Type B pancreatic cell (in vitro differentiated cells): ENCODE data around the gene KLK8. TPM values are rescaled to one million over a fixed set of nuclear protein-coding genes. Genes with fewer than 3 reads are reported as not detected.

Experiments
- DNase-seq: peaks from one replicate; pipeline ENCODE4 v3.0.0; 2021; ENCODE audit warnings: mixed read lengths; ENCODE audit not compliant: unreplicated experiment; ENCODE audit errors: extremely low spot score
- H3K27ac Mint-ChIP-seq: 2 replicates; pipeline ENCODE4 v1.8.0; 2021; ENCODE audit warnings: mild to moderate bottlenecking, mixed read lengths
- H3K27me3 Mint-ChIP-seq: 2 replicates; pipeline ENCODE4 v1.8.0; 2021; ENCODE audit warnings: mixed read lengths
- H3K36me3 Mint-ChIP-seq: 2 replicates; pipeline ENCODE4 v1.8.0; 2021; ENCODE audit warnings: mixed read lengths
- H3K4me1 Mint-ChIP-seq: one replicate; pipeline ENCODE4 v1.8.0; 2021; ENCODE audit warnings: mixed read lengths; ENCODE audit not compliant: unreplicated experiment
- H3K4me3 Mint-ChIP-seq: 2 replicates; pipeline ENCODE4 v1.8.0; 2021; ENCODE audit warnings: mild to moderate bottlenecking, mixed read lengths
- H3K9me3 Mint-ChIP-seq: 2 replicates; pipeline ENCODE4 v1.8.0; 2021; ENCODE audit warnings: mixed read lengths
- total RNA-seq: library from RNA; stranded (reverse); gene quantifications from 2 replicates; pipeline ENCODE4 v1.2.1, GENCODE V29; 2021; ENCODE audit warnings: low replicate concordance
- TF ChIP-seq, protein P1 (sequence below): fragments of 200-600 bp; sonication (generic); conservative IDR thresholded peaks from 2 replicates; pipeline ENCODE4 v1.5.0; 2021; ENCODE audit warnings: antibody characterized with exemption, mild to moderate bottlenecking

KLK8 gene
- total RNA-seq, 1 donor from 2014 or later: 2.6 TPM

DNA sequence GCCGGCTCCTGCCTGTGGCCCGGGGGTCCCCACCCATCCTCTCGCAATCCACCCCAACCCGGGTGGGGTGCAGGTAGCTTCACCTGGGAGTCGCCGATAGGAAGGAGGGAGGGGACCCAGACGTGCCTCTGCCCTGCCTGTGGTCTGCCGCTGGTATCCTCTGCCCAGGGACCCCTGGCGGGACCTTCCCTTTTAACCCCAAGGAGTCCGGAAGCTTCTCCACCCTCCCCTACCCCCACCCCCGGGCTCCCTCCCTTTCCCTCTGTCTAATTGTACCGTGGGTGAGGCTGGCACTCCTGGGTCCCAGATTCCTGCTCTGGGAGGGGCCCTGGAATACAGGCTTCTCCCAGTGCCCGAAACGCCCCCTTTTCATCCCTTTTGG lies 18.1 kb upstream of the KLK8 start, which contains the start of gene KLK10:
Gene KLK10, minus strand, starts transcription at position 166 of the 382 bp plus-strand sequence. CDS start 579 bp downstream, outside the sequence.
- no peaks in the 10 kb centered on the region for H3K9me3 Mint-ChIP-seq
- no peaks in the 10 kb centered on the region for H3K4me1 Mint-ChIP-seq
- H3K4me3 Mint-ChIP-seq: peak within 1 kb of the TSS; percentile 85
- H3K27me3 Mint-ChIP-seq: peaks cover 76% of the 10 kb centered on the region
- TF ChIP-seq, protein P1, sequence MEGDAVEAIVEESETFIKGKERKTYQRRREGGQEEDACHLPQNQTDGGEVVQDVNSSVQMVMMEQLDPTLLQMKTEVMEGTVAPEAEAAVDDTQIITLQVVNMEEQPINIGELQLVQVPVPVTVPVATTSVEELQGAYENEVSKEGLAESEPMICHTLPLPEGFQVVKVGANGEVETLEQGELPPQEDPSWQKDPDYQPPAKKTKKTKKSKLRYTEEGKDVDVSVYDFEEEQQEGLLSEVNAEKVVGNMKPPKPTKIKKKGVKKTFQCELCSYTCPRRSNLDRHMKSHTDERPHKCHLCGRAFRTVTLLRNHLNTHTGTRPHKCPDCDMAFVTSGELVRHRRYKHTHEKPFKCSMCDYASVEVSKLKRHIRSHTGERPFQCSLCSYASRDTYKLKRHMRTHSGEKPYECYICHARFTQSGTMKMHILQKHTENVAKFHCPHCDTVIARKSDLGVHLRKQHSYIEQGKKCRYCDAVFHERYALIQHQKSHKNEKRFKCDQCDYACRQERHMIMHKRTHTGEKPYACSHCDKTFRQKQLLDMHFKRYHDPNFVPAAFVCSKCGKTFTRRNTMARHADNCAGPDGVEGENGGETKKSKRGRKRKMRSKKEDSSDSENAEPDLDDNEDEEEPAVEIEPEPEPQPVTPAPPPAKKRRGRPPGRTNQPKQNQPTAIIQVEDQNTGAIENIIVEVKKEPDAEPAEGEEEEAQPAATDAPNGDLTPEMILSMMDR: no peak
- no peak for DNase-seq
- no peaks in the 10 kb centered on the region for H3K36me3 Mint-ChIP-seq
- H3K27ac Mint-ChIP-seq: peak within 1 kb of the TSS; percentile 25

DNA sequence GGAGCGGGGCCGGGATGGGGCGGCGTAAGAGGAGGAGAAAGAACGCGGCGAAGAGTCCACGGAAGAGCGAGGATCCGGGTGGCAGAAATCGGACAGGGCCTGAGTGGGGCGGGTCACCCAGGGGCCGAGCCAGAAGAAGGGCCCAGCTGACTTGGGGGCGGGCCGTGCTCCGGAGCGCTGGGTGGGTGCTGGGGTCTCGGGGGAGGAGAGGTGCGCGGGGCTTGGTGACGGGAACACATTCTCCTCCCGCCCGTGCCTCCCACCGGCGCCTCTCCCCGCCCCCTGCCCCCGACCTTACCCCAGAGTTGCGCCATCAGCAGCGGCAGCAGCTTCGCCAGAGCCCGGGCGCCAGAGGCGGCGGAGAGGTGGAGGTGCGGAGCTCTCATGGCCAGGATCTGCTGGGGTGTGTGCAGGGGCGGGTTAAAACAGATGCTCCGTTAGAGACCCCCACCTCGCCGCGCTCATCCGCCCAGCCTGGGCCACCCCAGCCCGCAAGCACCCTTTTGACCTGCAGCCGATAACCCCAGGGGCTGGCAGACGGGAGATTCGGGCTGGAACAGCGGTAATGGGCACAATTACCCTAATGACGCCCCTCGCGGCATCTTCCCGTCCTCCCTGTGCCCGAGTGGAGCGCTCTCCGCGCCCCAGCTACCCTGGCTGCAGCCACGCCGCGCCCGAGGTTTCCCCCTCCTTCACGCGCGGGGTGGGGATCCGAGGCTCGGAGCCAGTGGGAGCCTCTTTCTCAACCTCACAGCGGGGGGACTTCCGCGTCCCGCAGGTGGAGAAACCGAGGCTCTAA lies 17.5 kb upstream of the KLK8 start:
- H3K4me3 Mint-ChIP-seq: peak overlapping the region; percentile 85
- no peak overlapping the region for H3K27ac Mint-ChIP-seq
- H3K27me3 Mint-ChIP-seq: peaks cover 82% of the 10 kb centered on the region

DNA sequence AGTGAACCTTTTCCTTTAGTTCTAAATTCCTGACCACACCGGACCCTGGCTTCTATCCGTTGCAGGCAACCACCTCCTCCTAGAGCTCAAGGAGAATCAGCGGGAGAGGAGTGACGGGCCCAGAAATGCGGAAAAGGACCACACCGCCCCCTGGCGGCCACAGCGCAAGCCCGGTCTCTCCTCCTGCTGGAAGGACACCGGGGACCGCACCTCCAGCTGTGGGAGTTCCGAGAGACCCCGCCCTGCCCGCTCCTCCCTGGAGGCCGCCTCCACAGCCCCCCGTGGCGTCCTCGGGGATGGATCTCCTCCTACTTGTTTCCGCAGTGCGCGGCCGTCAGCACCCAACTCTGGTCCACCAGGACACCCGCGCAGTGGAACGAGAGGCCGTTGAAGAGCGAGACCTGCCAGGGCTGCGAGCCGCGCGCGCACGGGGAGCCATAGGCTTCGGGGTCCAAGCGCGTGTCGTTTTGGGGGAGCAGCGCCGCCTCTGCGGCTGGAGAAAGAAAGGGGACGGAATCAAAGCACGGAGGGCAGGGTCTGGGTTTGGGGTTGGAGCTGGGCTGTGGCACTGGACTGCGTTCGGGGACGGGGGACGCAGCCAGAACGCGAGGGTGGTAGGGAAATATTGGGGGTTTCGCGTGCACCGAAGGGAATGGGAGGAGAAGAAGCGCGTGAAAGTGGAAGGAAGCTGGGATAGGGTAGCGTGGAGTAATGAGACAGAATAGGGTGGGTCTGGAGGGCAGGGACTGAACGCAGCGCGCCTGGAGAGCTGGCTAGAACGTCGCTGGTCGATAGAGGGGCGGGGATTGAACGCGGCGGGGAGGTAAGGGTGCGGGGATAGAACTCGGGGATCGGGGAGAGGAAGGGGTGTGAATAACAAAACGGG lies 15.6 kb upstream of the KLK8 start:
- peak; percentile 74 for DNase-seq
- no peaks in the 10 kb centered on the region for H3K4me1 Mint-ChIP-seq
- H3K9me3 Mint-ChIP-seq: no peaks in the 10 kb centered on the region
- H3K36me3 Mint-ChIP-seq: no peaks in the 10 kb centered on the region
- H3K27ac Mint-ChIP-seq: peak overlapping the region; percentile 41
- peak overlapping the region; percentile 88 for H3K4me3 Mint-ChIP-seq
- peaks cover 83% of the 10 kb centered on the region for H3K27me3 Mint-ChIP-seq
- TF ChIP-seq, protein P1: peak; percentile 76

More for the DNA sequence above, 17.5 kb upstream of the KLK8 start:
- Mint-ChIP-seq H3K36me3 (no peaks in the 10 kb centered on the region), H3K9me3 (no peaks in the 10 kb centered on the region), H3K4me1 (no peaks in the 10 kb centered on the region)
- DNase-seq: no peak
- TF ChIP-seq, protein P1: no peak

DNA sequence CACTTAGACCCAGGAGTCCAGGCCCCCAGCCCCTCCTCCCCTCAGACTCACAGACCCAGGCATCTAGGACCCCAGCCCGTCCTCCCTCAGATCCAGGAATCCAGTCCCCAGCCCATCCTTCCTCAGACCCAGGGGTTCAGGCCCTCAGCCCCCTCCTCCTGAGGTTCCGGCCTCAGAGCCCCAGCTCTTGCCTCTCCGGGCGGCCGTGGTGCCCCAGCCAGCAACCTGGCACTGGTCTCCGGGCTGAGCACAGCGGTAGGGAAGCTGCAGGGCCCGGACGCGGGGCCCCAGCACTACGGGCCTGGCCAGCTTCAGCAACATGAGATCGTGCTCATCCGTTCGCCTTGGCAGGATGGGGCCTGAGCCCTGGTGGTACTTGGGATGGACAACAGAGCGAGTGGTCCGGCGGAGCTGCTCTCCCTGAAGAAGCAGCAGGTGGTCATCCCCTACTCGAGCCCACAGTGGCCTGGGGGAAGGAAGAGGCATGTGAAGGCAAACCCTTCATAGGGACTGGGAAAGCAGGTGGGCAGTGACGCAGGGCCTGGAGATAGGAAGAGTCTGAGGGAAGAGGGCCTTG lies 14.4 kb upstream of the KLK8 start:
- H3K4me3 Mint-ChIP-seq: peak overlapping the region; percentile 58
- H3K27me3 Mint-ChIP-seq: peaks cover 79% of the 10 kb centered on the region
- TF ChIP-seq, protein P1: no peak
- no peaks in the 10 kb centered on the region for H3K9me3 Mint-ChIP-seq
- no peaks in the 10 kb centered on the region for H3K4me1 Mint-ChIP-seq
- H3K36me3 Mint-ChIP-seq: no peaks in the 10 kb centered on the region
- H3K27ac Mint-ChIP-seq: no peak overlapping the region
- DNase-seq: no peak

DNA sequence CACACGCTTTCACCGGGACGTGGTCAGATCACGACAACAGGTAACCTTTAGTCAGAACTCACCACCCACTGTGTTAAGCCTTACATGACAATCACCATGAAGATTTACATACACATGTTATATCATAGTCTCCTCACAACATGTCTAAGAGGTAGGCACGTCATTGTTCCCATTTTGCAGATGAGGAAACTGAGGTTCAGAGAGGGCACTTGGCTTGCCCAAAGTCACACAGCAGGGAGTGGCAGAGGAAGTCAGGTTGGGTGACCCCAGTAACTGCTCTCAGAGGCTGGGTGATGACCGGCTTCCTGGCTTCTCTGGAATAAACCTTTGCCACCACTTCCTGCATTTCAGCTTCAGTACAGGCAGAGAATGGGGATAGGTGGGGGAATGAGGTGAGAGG lies 12.8 kb upstream of the KLK8 start:
- H3K9me3 Mint-ChIP-seq: no peaks in the 10 kb centered on the region
- H3K4me3 Mint-ChIP-seq: no peak overlapping the region
- no peak for DNase-seq
- H3K4me1 Mint-ChIP-seq: no peaks in the 10 kb centered on the region
- H3K27ac Mint-ChIP-seq: no peak overlapping the region
- TF ChIP-seq, protein P1: no peak
- peaks cover 80% of the 10 kb centered on the region for H3K27me3 Mint-ChIP-seq
- no peaks in the 10 kb centered on the region for H3K36me3 Mint-ChIP-seq
